GM18519 (cell line): Measurements from ENCODE around the gene EFNA2.

Experiments
- ATAC-seq: cut with Tn5 transposase; IDR thresholded peaks from one replicate; pipeline ENCODE4 v1.9.1; 2021; ENCODE audit warnings: mild to moderate bottlenecking, moderate library complexity; ENCODE audit not compliant: unreplicated experiment, low FRiP score

The EFNA2 gene

DNA sequence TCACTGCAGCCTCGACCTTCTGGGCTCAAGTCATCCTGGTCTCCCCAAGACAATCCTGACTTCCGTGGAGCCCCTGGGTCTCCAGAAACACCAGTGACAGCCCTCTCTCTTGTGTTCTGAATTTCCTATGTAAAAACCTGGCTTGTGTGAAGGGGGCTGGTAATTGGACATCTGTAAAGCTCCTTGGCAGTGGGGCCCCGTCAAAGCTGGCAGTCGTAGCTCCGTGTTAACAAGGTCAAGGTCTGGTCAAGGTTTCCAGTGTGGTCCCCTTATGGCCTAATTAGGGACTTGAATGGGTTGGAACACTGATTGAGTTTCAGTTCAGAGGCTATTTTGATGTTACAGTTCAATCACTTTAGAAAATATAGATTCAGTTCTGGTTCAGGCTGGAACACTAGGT, 65.2 kb downstream of the EFNA2 start:
- ATAC-seq: no peak
